Smooth muscle cell (in vitro differentiated cells): Measurements from ENCODE around the gene PHLDB3. TPM values are rescaled to one million over a fixed set of nuclear protein-coding genes. Genes with fewer than 3 reads are reported as not detected.
A peak's percentile ranks its signal among the peaks of the same experiment; 100 is the strongest.
"Not testable (repeated sequence)": the region's sequence is repeated elsewhere in the genome, so short reads cannot be mapped to it uniquely, and the experiment has no call there.

Source experiments
- DNase-seq: peaks from one replicate; lab custom pipeline; 2025; ENCODE audit not compliant: unreplicated experiment; lab: John Stamatoyannopoulos, UW
- H2AFZ ChIP-seq: fragments of 200-600 bp; sonication (generic); 2 replicates; pipeline ENCODE4 v1.6.0; 2016; ENCODE audit warnings: antibody characterized with exemption, low read depth, mild to moderate bottlenecking
- H3F3A ChIP-seq: fragments of 200-600 bp; sonication (generic); 2 replicates; pipeline ENCODE4 v1.6.0; 2017; ENCODE audit warnings: antibody characterized with exemption, low read depth
- H3K27ac ChIP-seq: fragments of 200-600 bp; sonication (generic); 2 replicates; pipeline ENCODE4 v1.5.1; 2016; ENCODE audit warnings: low read depth, mild to moderate bottlenecking
- H3K27me3 ChIP-seq: fragments of 200-600 bp; sonication (generic); 2 replicates; pipeline ENCODE4 v1.6.1; 2016; ENCODE audit warnings: low read depth, mild to moderate bottlenecking
- H3K36me3 ChIP-seq: fragments of 200-600 bp; sonication (generic); 2 replicates; pipeline ENCODE4 v1.5.1; 2016; ENCODE audit warnings: low read depth
- H3K4me1 ChIP-seq: fragments of 200-600 bp; sonication (generic); 2 replicates; pipeline ENCODE4 v1.5.1; 2016; ENCODE audit warnings: low read depth
- H3K4me2 ChIP-seq: fragments of 200-600 bp; sonication (generic); 2 replicates; pipeline ENCODE4 v1.6.0; 2016; ENCODE audit warnings: mild to moderate bottlenecking
- H3K4me3 ChIP-seq: fragments of 200-600 bp; sonication (generic); 2 replicates; pipeline ENCODE4 v1.5.1; 2016; ENCODE audit warnings: mild to moderate bottlenecking
- H3K79me2 ChIP-seq: fragments of 200-600 bp; sonication (generic); 2 replicates; pipeline ENCODE4 v1.6.0; 2016; ENCODE audit warnings: low read depth, mild to moderate bottlenecking
- H3K9ac ChIP-seq: fragments of 200-600 bp; sonication (generic); 2 replicates; pipeline ENCODE4 v1.6.0; 2016; ENCODE audit warnings: low read depth
- H3K9me3 ChIP-seq: fragments of 200-600 bp; sonication (generic); replicated peaks from 2 replicates; pipeline ENCODE4 v1.5.1; 2016; ENCODE audit warnings: low read depth
- H4K20me1 ChIP-seq: fragments of 200-600 bp; sonication (generic); 2 replicates; pipeline ENCODE4 v1.6.0; 2016; ENCODE audit warnings: low read depth
- WGBS: methylation state at CpG from one replicate; pipeline ENCODE4 v1.1.7; 2016; ENCODE audit warnings: low lambda C conversion rate; 5-methylcytosine and 5-hydroxymethylcytosine counted together
- polyA plus RNA-seq: library from polyadenylated mRNA; unstranded; fragments of >200 nt; fragmentation: Nextera tagmentation; extraction: Ambion mirVana; gene quantifications from 2 replicates; pipeline ENCODE4 v1.2.1, GENCODE V29; 2016
- total RNA-seq: library from RNA; depleted of rRNA; stranded (reverse); fragments of >200 nt; gene quantifications from 2 replicates; pipeline ENCODE4 v1.2.3, GENCODE V29; 2014
- TF ChIP-seq, protein P1 (sequence below): fragments of 200-600 bp; sonication (generic); IDR thresholded peaks from 2 replicates; pipeline ENCODE4 v1.5.1; 2017; ENCODE audit warnings: borderline replicate concordance, mild to moderate bottlenecking, antibody characterized with exemption; ENCODE audit not compliant: insufficient read depth, poor library complexity, severe bottlenecking

PHLDB3 gene
- total and polyA plus RNA-seq, 2 experiments from 2014 or later, result 7.2 to 8.6 TPM

DNA sequence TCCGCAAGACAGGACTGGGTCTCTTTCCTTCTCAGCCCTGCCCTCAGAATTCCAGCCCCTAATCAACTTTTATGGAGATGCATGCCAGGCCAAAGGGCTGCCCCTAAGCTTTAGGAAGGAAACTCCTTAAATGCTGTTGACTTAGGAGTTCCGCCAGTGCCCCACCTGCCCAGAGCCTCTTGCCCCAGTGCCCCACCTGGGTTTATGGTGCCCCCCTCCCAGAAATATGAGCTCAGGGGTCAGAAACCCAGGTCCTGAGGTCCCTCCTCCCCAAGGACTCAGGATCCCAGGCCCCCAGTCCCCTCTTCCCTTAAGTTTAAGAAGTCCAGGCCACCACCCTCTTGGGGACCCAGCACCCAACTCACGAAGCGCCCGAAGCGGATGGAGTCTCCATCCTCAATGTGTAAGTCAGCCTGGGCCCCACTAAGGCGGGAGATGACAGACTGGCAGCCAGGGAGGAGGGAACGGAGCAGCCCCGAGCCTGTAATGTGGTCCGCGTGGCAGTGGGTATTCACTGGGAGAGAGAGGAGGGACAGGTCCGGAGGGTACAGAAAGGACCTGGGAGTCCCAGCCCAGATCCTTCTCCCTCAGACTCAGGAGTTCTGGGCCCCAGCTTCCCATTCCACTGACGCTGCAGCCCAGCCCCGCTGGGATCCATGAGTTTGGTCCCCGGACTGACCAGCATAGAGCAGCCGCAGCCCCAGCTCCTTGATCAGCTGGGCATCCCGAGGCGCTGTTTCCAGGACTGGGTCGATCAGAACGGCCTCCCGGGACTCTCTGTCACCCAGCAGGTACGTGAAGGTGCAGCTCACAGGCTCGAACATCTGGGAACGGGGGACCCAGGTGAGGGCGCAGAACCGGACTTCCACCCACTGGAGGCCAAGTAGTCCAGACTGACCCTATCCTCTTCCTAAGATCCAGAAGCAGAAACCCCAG, 21.6 kb upstream of the PHLDB3 start:
- H3K4me3 ChIP-seq, result peak overlapping the region; percentile 87
- no peaks in the 10 kb centered on the region for H3K36me3 ChIP-seq
- H3K9me3 ChIP-seq, result no peaks in the 10 kb centered on the region
- TF ChIP-seq, protein P1, sequence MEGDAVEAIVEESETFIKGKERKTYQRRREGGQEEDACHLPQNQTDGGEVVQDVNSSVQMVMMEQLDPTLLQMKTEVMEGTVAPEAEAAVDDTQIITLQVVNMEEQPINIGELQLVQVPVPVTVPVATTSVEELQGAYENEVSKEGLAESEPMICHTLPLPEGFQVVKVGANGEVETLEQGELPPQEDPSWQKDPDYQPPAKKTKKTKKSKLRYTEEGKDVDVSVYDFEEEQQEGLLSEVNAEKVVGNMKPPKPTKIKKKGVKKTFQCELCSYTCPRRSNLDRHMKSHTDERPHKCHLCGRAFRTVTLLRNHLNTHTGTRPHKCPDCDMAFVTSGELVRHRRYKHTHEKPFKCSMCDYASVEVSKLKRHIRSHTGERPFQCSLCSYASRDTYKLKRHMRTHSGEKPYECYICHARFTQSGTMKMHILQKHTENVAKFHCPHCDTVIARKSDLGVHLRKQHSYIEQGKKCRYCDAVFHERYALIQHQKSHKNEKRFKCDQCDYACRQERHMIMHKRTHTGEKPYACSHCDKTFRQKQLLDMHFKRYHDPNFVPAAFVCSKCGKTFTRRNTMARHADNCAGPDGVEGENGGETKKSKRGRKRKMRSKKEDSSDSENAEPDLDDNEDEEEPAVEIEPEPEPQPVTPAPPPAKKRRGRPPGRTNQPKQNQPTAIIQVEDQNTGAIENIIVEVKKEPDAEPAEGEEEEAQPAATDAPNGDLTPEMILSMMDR, result no peak
- WGBS, result 3% methylated on average over 26 of the region's 26 CpGs
- no peaks in the 10 kb centered on the region for H3K27me3 ChIP-seq
- peaks cover 27% of the 10 kb centered on the region for H3K79me2 ChIP-seq
- no peak overlapping the region for H2AFZ ChIP-seq
- peak overlapping the region; percentile 75 for H3K9ac ChIP-seq
- peak; percentile 30 for DNase-seq
- H4K20me1 ChIP-seq, result peaks cover 16% of the 10 kb centered on the region
- peak overlapping the region; percentile 76 for H3K27ac ChIP-seq
- peaks cover 14% of the 10 kb centered on the region for H3K4me1 ChIP-seq
- H3K4me2 ChIP-seq, result peak overlapping the region; percentile 96
- H3F3A ChIP-seq, result no peaks in the 10 kb centered on the region

DNA sequence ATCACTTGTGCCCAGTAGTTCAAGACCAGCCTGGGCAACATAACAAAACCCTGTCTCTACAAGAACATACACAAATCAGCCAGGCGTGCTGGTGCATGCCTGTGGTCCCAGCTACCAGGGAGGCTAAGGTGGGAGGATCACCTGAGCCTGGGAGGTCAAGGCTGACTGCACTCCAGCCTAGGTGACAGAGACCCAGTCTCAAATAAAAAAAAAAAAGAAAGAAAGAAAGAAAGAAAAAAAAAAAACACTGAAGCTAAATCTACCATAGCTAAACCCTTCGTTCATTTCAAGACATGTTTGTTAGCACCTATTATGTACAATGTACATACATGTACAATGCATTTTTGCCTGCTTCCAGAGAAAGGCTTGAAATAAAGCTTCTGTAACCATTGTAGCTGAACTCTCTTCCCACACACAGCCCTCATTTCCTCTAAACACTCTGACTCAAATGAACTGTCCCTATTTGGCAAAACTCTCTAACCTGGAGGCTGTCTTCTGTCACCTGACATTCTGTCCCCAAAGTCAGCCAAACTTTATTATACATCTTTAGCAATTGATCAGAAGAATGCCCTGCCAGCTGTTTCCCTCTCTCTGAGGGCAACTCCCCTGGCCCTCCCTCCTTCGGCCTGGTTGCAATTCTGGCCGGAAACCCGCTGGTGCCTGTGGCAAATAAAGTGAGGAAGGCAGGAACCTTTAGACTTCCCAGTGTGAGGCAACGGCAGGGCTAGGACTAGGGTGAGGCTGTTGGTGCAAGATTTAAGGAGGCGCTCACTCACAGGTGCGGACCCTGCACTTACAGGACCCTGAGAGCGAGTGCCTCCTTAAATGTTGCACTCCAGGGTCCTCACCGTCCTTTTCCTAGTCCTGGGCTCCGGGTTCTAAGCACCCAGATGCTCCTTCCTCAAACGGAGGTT, 20.6 kb upstream of the PHLDB3 start:
- Histone ChIP-seq H3K4me2 (peak overlapping the region; percentile 96), H3K9me3 (no peaks in the 10 kb centered on the region), H3F3A (no peaks in the 10 kb centered on the region), H3K36me3 (no peaks in the 10 kb centered on the region), H2AFZ (no peak overlapping the region), H3K79me2 (peaks cover 27% of the 10 kb centered on the region), H4K20me1 (peaks cover 16% of the 10 kb centered on the region), H3K27ac (peak overlapping the region; percentile 56), H3K4me1 (peaks cover 14% of the 10 kb centered on the region), H3K27me3 (no peaks in the 10 kb centered on the region), H3K9ac (peak overlapping the region; percentile 75), H3K4me3 (peak overlapping the region; percentile 87)
- TF ChIP-seq, protein P1, result no peak
- DNase-seq, result no peak
- WGBS, result 24% methylated on average over 12 of the region's 12 CpGs

DNA sequence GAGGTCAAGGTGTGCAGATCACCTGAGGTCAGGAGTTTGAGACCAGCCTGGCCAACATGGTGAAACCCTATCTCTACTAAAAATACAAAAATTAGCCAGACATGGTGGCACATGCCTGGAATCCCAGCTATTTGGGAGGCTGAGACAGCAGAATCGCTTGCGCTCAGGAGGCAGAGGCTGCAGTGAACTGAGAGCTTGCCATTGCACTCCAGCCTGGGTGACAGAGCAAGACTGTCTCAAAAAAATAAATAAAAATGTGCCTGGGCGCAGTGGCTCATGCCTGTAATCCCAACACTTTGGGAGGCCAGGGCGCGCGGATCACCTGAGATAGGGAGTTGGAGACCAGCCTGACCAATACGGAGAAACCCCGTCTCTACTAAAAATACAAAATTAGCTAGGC, 19.1 kb upstream of the PHLDB3 start:
- Histone ChIP-seq H3K4me1 (peaks cover 19% of the 10 kb centered on the region), H3K27ac (peak overlapping the region; percentile 66), H4K20me1 (peaks cover 16% of the 10 kb centered on the region), H3K79me2 (peaks cover 27% of the 10 kb centered on the region)
- H3F3A ChIP-seq, H3K9ac ChIP-seq, H3K27me3 ChIP-seq, H3K4me3 ChIP-seq, H2AFZ ChIP-seq, H3K4me2 ChIP-seq, H3K9me3 ChIP-seq, H3K36me3 ChIP-seq, DNase-seq: not testable (repeated sequence)
- 92% methylated on average over 8 of the region's 8 CpGs for WGBS

DNA sequence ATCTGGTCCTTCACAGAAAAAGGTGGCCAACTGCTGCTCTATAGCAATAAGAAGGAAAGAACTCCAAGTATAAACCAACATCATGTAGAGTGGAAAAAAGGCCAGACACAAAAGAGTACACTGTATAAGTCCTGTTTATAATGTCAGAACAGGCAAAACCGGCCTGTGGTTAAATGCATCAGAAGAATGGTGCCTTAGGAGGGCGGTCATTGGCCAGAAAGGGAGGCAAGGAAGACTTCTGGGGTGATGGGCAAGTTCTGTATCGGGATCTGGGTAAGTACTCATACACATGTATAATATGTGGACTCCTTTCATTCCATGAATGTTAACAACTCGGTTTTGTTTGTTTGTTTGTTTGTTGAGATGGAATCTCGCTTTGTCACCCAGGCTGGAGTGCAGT, 18.4 kb upstream of the PHLDB3 start:
- peak overlapping the region; percentile 66 for H3K27ac ChIP-seq
- H3F3A ChIP-seq, result no peaks in the 10 kb centered on the region
- WGBS, result 84% methylated on average over 5 of the region's 5 CpGs
- H3K4me3 ChIP-seq, result no peak overlapping the region
- no peak overlapping the region for H2AFZ ChIP-seq
- H3K27me3 ChIP-seq, result no peaks in the 10 kb centered on the region
- TF ChIP-seq, protein P1, result no peak
- H3K36me3 ChIP-seq, result no peaks in the 10 kb centered on the region
- peaks cover 19% of the 10 kb centered on the region for H3K4me1 ChIP-seq
- H3K79me2 ChIP-seq, result peaks cover 27% of the 10 kb centered on the region
- no peak overlapping the region for H3K4me2 ChIP-seq
- H4K20me1 ChIP-seq, result peaks cover 16% of the 10 kb centered on the region
- H3K9me3 ChIP-seq, result no peaks in the 10 kb centered on the region
- no peak overlapping the region for H3K9ac ChIP-seq
- no peak for DNase-seq
